Nephron progenitor cell (in vitro differentiated cells): ENCODE measurements around the gene ECHDC1.

Source experiments
- DNase-seq: peaks from one replicate; pipeline ENCODE4 v3.0.0; 2021
- H3K27ac Mint-ChIP-seq: 2 replicates; pipeline ENCODE4 v1.8.0; 2021; ENCODE audit warnings: mild to moderate bottlenecking, moderate library complexity, mixed read lengths
- H3K27me3 Mint-ChIP-seq: 2 replicates; pipeline ENCODE4 v1.8.0; 2021; ENCODE audit warnings: mild to moderate bottlenecking, low read depth, mixed read lengths; ENCODE audit not compliant: poor library complexity
- H3K36me3 Mint-ChIP-seq: 2 replicates; pipeline ENCODE4 v1.8.0; 2021; ENCODE audit warnings: low read depth, mixed read lengths
- H3K4me1 Mint-ChIP-seq: 2 replicates; pipeline ENCODE4 v1.8.0; 2021; ENCODE audit warnings: mixed read lengths
- H3K4me3 Mint-ChIP-seq: 2 replicates; pipeline ENCODE4 v1.8.0; 2021; ENCODE audit warnings: mild to moderate bottlenecking, moderate library complexity, mixed read lengths
- H3K9me3 Mint-ChIP-seq: 2 replicates; pipeline ENCODE4 v1.8.0; 2021; ENCODE audit warnings: mild to moderate bottlenecking, moderate library complexity, mixed read lengths
- TF ChIP-seq, protein P1 (sequence below): fragments of 200-600 bp; sonication (generic); IDR thresholded peaks from 2 replicates; pipeline ENCODE4 v1.5.0; 2021; ENCODE audit warnings: antibody characterized with exemption

The ECHDC1 gene

DNA sequence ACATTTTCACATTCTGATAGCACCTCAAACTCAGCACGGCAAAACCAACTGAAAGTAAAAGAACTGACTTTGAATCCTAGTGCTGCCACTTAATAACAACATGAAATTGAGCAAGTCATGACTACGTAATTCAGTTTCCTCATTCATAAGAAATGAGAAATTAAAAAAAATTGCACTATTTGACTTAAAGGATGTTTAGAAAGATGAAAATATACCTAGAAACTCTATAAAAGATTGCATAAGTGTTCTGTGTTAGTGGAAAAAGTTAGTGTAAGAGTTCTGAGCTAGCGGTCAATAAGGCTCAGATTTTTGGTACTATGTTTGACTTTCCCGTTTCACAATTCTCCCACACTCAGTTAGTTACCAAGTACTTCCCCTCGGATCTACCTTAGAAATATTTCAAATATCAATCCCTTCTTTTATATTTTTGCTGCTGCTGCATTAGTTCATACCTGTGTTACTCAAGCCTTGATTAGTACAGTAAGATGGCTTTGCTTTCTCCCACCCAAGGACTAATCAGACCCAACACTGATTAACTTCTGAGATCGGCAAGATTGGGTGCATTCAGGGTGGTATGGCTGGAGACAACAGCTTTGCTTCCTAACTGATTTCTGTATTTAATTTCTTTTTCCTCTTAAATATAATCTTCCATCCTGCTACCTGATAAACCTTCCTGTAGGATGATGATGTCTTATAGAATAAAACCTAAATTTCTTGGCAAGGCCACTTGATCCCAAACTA is 25.9 kb downstream of the ECHDC1 start:
- no peak for DNase-seq
- TF ChIP-seq, protein P1, sequence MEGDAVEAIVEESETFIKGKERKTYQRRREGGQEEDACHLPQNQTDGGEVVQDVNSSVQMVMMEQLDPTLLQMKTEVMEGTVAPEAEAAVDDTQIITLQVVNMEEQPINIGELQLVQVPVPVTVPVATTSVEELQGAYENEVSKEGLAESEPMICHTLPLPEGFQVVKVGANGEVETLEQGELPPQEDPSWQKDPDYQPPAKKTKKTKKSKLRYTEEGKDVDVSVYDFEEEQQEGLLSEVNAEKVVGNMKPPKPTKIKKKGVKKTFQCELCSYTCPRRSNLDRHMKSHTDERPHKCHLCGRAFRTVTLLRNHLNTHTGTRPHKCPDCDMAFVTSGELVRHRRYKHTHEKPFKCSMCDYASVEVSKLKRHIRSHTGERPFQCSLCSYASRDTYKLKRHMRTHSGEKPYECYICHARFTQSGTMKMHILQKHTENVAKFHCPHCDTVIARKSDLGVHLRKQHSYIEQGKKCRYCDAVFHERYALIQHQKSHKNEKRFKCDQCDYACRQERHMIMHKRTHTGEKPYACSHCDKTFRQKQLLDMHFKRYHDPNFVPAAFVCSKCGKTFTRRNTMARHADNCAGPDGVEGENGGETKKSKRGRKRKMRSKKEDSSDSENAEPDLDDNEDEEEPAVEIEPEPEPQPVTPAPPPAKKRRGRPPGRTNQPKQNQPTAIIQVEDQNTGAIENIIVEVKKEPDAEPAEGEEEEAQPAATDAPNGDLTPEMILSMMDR, result no peak
- Mint-ChIP-seq H3K36me3 (peaks cover 26% of the 10 kb centered on the region), H3K4me1 (no peaks in the 10 kb centered on the region), H3K4me3 (no peak overlapping the region), H3K27ac (peak overlapping the region; percentile 17), H3K27me3 (no peaks in the 10 kb centered on the region), H3K9me3 (no peaks in the 10 kb centered on the region)

DNA sequence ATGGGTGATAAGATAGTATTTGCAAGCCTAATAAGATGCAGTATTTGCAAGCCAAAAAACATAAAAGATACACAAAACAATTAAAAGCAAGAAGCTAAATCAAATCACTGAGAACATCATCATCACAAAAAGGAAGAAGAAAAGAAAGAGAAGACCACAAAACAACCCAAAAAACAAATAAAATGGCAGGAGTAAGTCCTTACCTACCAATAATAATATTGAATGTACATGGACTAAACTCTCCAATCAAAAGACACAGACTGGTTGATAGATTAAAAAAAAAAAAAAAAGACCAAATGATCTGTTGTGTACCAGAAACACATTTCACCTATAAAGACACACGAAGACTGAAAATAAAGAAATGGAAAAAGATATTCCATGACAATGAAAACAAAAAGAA is 37.7 kb downstream of the ECHDC1 start:
- no peak for DNase-seq

DNA sequence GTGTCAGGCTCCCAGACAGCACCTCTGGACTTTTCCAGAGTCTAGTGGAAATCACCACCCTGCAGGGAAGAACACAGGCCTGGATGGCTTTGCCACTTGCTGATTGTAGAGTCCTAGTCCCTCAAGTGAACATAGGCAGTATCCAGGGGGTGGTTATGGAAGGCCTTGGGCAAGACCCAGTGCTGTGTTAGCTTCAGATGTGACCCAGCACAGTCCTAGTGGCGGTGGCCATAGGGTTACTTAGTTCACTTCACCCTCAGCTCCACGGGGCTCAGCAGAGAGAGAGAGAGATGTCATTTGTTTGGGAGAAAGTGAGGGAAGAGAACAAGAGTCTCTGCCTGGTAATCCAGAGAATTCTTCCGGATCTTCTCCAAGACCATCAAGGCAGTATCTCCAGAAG is 39.5 kb downstream of the ECHDC1 start:
- TF ChIP-seq, protein P1, result no peak
- H3K4me3 Mint-ChIP-seq, result no peak overlapping the region
- DNase-seq, result no peak
- H3K27me3 Mint-ChIP-seq, result no peaks in the 10 kb centered on the region
- H3K4me1 Mint-ChIP-seq, result no peaks in the 10 kb centered on the region
- peaks cover 40% of the 10 kb centered on the region for H3K9me3 Mint-ChIP-seq
- H3K36me3 Mint-ChIP-seq, result peaks cover 62% of the 10 kb centered on the region
- H3K27ac Mint-ChIP-seq, result peak overlapping the region; percentile 32

More for the DNA sequence above, 37.7 kb downstream of the ECHDC1 start:
- Mint-ChIP-seq H3K36me3 (peaks cover 72% of the 10 kb centered on the region), H3K4me1 (no peaks in the 10 kb centered on the region), H3K27me3 (no peaks in the 10 kb centered on the region), H3K9me3 (peaks cover 50% of the 10 kb centered on the region), H3K27ac (no peak overlapping the region), H3K4me3 (no peak overlapping the region)
- TF ChIP-seq, protein P1, result no peak

DNA sequence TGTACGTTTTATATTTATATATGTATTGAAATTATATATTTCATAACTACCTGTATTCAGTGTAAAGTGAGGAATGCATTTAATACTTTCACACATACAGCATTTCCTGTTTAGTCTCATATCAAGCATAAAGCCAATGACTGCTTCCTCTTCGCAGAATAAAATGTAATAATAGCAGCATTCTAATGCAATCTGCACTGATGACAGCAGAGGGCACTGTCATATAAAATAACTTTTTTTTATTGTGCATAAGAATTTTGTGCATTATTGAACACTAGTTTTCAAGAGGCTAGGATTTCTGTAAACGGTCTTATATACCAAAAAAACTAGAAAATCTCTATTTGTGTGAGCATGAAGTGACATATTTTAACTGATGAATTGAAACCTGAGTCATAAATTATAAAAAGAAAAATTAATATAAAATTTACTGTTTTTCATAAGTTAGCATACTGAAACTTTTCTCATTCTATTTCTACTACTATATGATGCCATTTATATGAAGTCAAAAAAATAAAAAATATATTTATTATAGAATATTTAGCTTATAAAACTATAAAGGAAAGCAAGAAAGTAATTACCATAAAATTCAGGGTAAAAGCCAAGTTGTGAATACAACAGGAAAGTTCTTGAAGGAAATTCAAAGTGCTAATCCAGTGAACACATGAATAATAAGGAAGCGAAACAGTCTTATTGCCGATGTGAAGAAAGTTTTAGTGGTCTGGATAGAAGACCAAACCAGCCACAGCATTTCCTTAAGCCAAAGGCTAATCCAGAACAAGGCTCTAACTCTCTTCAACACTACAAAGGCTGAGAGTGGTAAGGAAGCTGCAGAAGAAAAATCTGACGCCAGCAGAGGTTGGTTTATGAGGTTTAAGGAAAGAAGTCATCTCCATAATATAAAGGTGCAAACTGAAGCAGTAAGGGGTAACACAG is 40.4 kb downstream of the ECHDC1 start:
- Mint-ChIP-seq H3K27ac (peak overlapping the region; percentile 84), H3K4me3 (no peak overlapping the region), H3K9me3 (peaks cover 31% of the 10 kb centered on the region), H3K4me1 (peaks cover under 1% of the 10 kb centered on the region), H3K36me3 (peaks cover 62% of the 10 kb centered on the region), H3K27me3 (no peaks in the 10 kb centered on the region)
- DNase-seq, result no peak
- TF ChIP-seq, protein P1, result peak; percentile 53

DNA sequence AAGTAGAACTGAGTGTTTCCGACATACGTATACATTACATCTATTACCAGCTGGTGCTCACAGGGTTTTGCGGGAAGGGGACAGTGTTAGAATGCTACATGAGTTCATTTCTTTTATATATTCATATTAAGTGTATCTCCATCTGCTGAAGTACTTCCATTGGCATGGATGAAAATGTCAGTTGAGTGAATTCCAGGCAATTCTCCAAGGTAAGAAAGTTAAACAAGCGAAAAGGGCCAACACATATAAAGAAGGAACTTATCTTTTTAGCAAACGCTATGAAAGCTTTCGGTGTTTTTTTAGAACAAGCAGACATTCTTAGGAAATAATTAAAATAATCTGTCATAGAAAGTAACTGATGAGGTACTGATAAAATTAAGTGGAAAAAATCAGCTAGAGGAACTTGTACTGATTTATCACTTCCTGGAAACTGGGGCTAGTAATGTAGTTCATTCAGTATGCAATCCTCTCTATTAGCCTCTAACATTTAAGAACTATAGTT is 42.2 kb downstream of the ECHDC1 start:
- Mint-ChIP-seq H3K9me3 (peaks cover 16% of the 10 kb centered on the region), H3K27me3 (no peaks in the 10 kb centered on the region), H3K27ac (peak overlapping the region; percentile 36), H3K36me3 (peaks cover 62% of the 10 kb centered on the region), H3K4me1 (peaks cover 11% of the 10 kb centered on the region), H3K4me3 (no peak overlapping the region)
- TF ChIP-seq, protein P1, result no peak
- no peak for DNase-seq
